IPS-18c (cell line): ENCODE results near the gene DDRGK1.

Source experiments
- H3K4me3 ChIP-seq: 2 replicates; pipeline ENCODE4 v1.7.0; 2013; ENCODE audit warnings: low read depth, mild to moderate bottlenecking, low read length, moderate library complexity; ENCODE audit not compliant: insufficient read depth
- H3K9me3 ChIP-seq: one replicate; pipeline ENCODE4 v1.6.1; 2013; ENCODE audit warnings: mild to moderate bottlenecking, low read length, moderate library complexity; ENCODE audit not compliant: control insufficient read depth, insufficient read depth

Gene DDRGK1

DNA sequence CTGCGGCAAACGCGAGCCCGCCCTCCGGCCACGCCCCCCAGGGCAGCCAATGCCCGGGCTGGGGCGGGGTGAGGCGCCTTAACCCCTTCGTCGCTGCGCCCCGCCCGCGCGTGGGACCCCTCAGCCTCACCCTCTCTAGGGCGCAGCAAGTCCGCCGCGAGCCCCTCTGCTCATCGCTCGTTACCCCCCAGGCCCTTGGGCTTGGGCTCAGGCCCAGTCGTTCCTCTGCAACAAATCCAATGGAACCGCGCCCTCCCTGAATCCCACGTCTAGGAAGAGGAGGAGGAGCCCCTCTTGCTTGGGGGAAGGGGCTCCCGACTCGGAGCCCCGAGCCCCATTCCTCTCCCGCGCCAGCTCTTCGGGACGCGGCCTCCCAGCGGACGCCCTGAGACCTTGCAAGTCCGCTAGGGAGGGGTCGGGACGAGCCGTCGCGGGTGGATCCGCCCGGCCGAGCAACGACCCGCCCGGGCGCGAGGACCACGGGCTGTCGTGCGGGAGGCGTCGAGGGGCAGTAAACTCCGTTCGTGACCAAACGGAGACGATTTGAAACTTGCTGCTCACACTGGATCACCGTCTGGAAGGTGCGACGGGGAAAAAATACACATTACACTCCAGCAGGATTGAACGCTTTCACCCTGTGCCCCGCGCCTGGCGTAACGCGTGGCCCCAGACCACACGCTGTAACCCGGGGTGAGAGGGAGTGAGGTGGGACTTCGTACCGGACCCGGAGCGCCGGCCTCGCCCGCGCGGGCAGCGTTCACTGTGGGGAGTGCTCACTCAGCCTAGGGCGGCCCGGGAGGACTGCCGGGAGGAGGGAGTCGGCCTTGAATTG, 30.7 kb downstream of the DDRGK1 start:
- Histone ChIP-seq H3K4me3 (peak overlapping the region; percentile 98), H3K9me3 (no peaks in the 10 kb centered on the region)

DNA sequence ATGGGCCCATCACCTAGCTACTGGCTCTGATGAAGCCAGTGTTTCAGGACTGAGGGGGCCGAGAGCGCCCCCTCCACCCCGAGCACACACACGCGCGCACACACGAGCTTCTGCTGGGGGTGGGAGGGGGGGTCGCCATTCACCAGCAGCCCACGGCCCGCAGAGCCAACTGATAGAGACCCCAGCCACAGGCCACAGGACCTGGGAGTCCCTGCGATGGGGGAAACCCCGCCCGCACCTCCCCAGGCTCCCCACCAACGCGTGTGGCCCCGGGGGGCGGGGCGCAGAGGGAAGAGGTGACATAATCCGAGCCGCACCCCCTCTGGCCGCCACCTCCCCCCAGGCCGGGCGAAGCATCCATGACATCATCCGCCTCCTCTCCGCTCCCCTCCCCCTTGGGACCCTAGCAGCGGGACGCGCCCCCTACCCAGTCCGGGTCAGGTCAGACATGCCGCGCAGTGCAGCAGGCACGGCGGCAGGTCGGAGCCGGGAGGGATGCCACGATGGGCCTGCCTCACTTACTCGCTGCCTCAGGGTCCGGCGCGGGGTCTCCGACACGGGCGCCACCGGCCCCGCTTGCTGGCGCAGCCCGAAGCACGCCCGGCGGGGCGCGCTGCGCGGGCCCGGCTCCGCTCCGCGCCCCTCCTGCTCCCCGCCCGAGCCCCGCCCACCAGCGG, 31.4 kb downstream of the DDRGK1 start, which contains the start of gene LZTS3:
LZTS3 (minus strand) TSS at position 617 of the 677 bp plus-strand sequence. CDS start 6,386 bp downstream, outside the sequence.
- H3K9me3 ChIP-seq: no peaks in the 10 kb centered on the region
- peak within 1 kb of the TSS; percentile 98 for H3K4me3 ChIP-seq

DNA sequence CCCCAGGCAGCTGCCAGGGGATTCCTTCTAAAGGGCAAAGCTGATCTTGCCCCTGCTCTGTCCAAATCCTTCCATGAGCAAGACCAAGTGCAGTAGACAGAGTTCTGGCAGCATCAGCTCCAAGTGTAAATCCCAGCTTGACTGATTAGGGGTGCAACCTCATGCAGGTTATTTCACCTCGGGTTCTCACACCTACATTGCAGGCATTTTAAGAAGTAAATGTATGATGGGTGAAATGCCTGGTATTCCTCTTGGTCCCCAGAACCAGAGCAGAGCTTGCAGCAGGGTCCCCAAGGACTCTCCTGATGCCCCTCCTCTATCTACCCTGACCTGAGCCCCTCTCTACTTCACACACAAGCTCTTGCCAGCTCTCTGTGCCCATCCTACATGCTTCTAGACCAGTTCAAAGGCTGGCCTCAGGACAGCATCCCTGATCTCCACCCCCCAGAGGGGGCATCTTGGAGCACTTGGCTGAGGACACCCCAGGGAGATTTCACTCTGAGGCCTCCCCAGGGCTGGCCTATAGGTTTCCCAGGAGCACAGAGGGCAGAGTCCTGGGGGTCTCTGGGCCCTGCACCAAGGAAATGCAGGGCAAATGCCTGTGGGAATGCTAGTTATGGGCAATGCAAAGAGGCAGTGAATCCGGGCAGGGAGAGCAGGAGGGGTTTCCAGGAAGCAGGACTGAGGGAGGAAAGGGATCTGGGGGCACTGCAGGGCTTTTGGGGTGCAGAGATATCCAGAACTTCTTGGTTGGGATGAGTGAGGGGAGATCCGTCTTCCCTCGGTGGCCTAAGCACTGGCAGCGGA, 32.2 kb downstream of the DDRGK1 start:
- Histone ChIP-seq H3K9me3 (no peaks in the 10 kb centered on the region), H3K4me3 (peak overlapping the region; percentile 98)

DNA sequence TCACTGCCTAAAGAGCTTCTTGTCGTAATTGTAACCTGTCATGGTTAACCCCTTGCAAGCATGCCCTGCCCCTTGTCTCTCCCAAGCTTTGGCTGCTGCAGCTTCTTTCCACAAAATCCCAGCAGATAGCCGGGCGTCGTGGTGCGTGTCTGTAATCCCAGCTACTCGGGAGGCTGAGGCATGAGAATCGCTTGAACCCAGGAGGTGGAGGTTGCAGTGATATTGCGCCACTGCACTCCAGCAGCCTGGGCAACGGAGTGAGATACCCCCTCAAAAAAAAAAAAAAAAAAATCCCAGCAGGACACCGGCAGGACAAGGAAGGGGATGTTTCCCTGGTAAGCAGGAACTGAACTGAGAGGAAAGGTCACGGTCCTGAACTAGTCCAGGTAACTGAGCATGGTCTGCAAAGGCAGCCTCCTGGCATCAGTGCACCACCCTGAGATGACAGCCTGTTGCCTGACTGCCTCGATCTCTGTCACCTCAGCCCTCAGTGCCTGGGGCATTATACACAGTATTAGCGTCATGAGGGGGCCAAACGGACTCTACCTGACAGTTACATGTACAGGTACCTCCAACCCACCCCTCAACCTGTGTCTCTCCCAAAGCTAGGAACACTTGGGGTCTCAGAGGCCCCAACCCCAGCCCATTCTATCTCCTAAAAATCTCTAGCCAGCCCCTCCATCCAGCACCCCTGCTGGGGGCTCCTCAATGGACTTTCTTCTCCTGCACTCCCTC, 32.9 kb downstream of the DDRGK1 start:
- Histone ChIP-seq H3K4me3 (no peak overlapping the region), H3K9me3 (no peaks in the 10 kb centered on the region)

DNA sequence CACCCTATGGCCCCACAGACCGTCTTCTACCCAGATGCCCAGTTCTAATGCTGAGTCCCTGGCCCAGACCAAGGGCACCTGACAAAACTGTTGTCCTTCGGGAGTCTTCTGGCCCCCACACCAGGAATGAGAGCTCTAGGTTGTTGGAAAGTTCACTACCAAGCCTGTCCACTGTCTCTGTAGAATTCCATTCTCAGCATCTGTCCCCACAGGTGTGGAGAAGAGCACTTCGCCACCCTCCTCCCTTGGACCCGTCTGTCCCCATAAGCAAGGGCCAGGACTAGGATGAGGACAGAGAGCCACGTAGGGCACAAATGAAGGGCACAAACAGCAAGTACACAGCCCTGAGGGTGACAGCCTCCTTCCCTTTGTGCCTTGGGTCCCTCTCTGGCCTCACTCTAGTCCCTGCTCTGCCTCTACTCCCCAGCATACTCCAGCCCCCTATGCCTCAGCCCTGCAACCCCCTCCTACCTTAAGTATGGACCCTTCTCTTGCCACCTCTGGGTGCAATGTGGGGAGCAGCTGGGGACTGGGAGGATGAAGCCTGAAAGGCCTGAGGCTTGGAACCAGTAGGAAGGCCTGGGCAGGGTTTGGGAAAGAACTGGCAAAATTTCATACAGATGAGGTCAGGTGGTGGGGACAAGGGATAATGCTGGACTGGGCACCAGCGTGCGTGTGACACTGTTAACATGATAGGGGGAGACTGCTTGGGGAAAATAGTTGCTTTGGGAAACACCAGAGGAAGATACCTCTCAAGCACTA, 35.5 kb downstream of the DDRGK1 start:
- no peaks in the 10 kb centered on the region for H3K9me3 ChIP-seq
- no peak overlapping the region for H3K4me3 ChIP-seq

DNA sequence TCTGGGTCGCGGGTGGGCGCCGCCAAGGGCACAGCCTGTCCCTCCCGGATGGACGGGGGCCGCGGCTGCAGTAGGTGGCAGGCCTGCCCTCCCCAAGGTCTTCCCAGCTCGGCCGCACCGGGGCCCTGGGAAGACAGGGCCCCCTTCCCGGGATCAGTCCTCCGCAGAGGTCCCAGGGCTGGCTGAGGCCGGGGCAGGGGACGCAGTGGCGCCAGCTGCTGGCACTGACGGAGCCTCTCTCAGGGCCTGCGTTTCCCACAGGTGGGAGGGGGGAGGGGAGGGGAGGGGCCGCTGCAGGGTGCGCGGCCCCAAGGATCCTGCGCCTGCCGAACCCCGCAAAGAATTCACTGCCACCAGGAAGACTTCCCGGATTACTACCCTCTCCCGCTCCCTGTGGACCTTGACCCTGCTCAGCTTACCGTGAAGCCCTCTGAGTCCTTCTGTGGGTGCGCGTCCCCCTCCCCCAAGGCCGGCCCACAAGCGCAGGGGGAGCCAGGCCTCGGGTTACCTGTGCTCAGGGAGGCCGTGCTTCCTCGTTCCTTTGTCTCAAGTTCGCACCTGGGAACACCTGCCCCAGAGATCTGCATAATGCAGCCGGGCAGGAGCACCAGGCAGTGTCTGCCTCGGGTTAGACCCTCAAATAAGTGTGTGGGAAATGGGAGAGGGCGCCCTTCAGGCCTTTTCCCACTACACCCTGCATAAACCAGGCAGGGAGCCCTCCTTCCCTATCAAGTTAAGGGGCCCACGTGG, 36.2 kb downstream of the DDRGK1 start:
- peak overlapping the region; percentile 49 for H3K4me3 ChIP-seq

DNA sequence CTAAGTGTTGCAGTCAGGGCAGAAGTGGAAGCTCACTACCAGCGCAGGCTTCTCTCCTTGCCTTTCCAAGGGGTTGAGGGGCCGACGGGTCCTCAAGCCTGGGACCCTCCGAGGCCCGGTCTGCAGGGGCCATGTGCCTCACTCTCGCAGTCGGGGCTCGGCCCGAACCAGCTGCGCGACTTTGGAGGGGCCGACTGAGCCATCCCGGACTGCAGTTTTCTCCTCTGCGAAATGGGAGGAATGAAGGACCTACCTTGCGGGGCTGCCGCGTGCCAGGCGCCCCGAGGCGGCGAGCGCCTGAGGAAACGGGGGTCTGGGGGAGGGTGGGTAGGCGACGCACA, 36.8 kb downstream of the DDRGK1 start:
- Histone ChIP-seq H3K9me3 (no peaks in the 10 kb centered on the region), H3K4me3 (peak overlapping the region; percentile 49)

More for the DNA sequence above, 36.2 kb downstream of the DDRGK1 start:
- H3K9me3 ChIP-seq: no peaks in the 10 kb centered on the region

DNA sequence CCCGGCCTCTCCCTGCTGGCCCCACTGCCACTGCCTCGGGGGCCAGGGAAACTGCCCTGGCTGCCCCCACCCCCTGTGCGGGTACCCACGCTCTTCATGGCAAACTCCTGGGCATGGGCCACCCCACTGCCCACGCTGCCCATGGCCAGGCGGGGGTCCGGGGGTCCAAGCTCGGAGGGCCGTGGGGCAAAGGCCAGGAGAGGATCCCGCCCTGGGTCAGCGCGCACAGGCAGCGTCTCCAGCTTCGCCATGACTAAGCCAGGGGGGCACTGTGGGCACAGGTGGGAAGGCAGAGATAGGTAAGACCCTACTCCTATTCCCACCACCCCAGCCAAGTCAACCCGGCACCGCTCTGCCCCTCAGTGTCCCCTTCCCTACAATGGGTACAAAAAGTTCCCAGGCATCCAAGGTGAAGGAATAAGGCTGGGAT, 37.6 kb downstream of the DDRGK1 start:
- Histone ChIP-seq H3K4me3 (no peak overlapping the region), H3K9me3 (no peaks in the 10 kb centered on the region)

DNA sequence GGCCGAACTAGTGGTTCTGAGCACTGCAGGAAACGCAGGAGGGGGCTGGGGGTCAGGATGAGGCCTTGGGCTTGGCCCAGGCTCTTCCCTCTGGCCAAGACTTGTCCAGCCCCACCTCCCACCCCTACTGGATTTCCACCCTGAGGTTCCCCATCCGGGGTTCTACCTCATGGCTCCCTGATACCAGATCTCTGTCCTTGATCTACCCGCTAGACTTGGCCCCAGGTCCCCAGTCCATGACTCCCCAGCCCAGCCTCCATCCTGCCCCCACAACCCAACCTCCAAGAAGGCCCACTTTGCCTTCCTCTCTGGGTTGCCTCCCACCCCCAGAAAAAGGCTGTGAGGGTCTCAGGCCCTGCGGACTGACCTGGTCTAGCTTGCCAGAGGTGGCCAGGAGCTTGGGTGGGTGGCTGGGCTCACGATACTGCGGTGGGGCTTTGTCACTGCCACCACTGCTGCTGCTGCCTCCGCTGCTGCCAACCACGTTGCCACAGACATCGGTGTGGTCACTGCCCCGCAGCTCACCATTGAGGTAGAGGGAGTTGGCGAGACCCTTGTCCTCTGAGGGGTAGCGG, 38.1 kb downstream of the DDRGK1 start:
- Histone ChIP-seq H3K4me3 (no peak overlapping the region), H3K9me3 (no peaks in the 10 kb centered on the region)

DNA sequence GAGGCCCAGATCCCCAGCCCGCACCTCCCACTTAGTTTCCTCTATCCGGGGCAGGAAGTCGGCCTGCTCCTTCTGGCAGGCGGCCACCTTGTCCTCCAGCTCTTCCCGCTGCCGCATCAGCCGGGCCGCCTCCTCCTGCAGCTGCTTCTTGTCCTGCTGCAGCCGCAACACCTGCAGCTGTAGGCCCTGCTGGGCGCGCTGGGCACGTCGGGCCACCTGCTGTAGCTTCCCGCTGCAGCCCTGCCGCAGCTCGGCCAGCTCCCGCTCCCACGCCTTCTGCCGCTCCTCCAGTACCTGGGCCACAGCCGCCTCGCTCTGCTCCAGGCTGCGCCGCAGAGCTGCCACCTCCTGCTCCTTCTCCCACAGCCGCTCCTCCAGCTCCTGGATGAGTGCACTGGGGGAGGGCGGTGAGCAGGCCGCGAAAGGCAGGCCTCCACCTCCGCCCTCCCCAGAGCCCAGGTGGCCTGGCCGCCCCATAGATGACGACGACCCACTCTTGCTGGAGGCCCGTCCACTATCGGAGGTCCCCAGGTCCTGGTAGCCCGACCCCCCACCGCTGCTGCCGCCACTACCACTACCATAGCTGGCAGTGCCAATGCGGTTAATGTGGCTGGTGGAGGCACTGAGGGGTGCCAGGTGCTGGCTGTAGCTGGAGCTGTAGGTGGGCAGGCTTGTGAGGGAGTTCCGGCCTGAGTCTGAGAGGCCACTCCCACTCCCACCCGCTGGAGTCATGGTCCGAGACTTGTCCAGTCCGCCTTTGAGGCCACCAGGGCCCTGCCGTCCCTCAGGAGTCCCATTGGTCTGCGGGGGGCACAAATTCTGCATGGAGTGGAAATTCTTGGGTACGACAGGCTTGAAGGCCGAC, 38.8 kb downstream of the DDRGK1 start:
- Histone ChIP-seq H3K4me3 (no peak overlapping the region), H3K9me3 (no peaks in the 10 kb centered on the region)

DNA sequence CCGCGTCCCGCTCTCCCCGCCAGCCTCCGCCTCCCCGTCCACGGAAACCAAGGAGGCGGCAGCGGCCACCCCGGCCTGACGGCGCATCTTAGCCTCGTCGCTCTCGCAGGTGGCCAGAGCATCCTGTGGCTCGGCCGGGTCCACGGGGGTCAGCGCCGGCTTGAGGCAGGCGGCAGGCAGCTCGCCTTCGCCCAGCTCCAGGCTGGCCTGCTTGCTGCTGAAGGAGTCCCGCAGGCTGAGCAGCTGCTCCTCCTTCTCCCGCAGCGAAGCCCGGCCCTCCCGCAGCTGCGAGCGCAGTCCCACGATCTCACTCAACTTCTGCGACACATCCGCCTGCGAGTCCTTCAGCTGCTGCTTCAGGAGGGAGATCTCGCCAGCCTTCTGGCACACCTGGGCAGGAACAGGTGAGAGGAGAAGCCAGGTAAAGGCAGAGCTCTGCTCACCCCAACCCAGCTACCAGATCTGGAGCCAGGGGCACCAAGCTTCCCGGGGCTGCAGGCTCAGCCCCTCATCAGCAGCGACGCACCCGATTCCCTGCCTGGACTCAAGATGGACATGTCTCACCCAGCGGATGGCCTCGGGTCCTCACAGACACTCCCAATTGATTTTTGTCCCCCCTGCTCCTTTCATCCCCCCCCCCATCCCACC, 39.6 kb downstream of the DDRGK1 start:
- no peak overlapping the region for H3K4me3 ChIP-seq
- H3K9me3 ChIP-seq: no peaks in the 10 kb centered on the region

DNA sequence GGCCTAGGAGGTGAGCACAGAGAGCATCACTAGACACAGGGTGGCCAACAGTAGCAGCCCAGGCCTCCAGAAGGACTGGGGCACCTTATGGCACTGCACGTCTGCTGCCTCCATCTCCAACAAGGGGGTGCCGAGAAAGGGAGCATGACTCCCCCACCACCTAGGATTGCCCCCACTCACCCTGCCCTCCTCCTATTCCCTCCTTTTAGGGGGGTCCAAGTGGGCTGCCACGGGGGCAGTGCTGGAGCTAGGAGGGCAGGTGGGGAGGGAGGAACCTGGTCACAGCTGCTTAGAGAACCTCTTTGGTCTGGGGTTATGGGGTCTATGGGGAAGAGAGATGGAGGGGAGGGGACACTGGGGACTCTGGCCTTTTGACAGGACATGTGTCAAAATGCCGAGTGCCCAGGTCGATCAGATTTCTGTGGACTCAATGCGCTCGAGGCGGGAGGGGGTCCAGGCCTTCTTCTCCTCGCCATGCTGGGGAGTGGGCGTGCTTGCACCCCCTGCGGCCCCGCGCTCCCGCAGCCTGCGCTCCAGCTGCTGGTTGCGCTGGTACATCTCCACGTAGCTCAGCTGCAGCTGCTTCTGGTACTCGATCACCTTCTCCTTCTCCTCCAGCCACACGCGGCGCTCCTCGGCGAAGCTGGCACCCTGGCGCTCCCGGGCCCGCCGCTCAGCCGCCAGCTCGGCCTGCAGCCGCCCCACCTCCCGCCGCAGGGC, 40.3 kb downstream of the DDRGK1 start:
- Histone ChIP-seq H3K9me3 (no peaks in the 10 kb centered on the region), H3K4me3 (no peak overlapping the region)

DNA sequence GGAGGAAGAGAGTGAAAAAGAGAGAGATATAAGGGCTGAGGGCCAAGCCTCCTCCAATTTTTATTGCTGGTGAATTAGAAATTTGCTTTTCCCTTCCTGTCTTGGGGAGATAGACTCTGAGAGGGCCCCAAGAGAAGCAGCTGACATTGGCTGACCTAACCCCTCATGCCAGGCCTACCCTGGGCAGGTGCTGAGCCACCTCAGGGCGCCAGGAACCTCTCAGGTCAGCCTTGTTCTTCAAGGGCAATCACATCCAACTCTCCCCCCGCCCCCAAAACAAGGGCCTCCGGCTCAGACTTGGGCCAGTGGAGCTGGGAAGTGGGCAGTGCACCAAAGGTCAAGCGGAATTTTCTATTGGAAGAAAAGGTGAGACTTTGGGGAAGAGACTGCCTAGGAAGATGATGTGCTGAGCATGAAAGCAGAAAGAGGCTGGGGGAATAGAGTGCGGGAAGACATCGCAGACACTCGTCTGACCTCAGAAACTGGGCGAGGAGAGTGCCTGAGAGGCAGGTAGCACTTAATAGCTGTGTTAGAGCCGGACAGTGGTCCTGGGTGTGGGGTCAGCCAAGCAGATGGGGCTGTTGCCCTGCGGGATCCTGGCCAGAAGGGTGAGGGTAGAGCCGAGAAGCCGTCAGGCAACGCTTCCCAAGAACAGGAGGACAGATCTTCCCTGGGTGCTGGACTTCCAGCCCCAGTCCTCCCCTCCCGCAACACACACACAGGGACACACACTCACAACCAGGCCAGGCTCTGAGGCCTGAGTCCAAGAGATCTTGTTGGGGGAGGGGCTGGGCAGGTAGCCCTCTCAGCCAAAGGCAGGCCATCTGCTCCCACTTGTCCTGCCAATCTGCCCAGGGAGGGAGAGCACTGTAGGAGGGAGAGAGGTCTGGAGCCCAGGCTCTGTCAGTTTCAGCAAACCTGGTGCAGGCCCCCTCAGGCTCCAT, 41.1 kb downstream of the DDRGK1 start:
- Histone ChIP-seq H3K9me3 (no peaks in the 10 kb centered on the region), H3K4me3 (no peak overlapping the region)
